H1 (cell line): Measurements from ENCODE around the gene ADD2.

Source experiments
- CREB1 ChIP-seq: IDR thresholded peaks from 2 replicates; pipeline ENCODE4 v1.6.1; 2012; ENCODE audit warnings: inconsistent platforms
- CTCF ChIP-seq, 3 experiments: IDR thresholded peaks; 1 replicate in 2 of 3; 2 replicates in 1 of 3; pipeline versions ENCODE4 v1.5.1 to v1.6.1; 2011; ENCODE audit warnings: low read length in 3 of 3, mild to moderate bottlenecking in 3 of 3, inconsistent platforms in 2 of 3, low read depth in 1 of 3, moderate library complexity in 1 of 3; ENCODE audit not compliant: insufficient read depth in 1 of 3; ENCODE audit errors: control extremely low read depth in 1 of 3
- EGR1 ChIP-seq: IDR thresholded peaks from 2 replicates; pipeline ENCODE4 v1.6.1; 2011; ENCODE audit warnings: low read depth, low read length, borderline replicate concordance
- SIRT6 ChIP-seq: IDR thresholded peaks from one replicate; pipeline ENCODE4 v1.7.1; 2012; ENCODE audit warnings: low read length, inconsistent platforms
- SIX5 ChIP-seq: IDR thresholded peaks from 2 replicates; pipeline ENCODE4 v1.6.1; 2011; ENCODE audit warnings: mild to moderate bottlenecking, low read depth, low read length

- TF ChIP-seq CTCF (IDR thresholded peaks at IDR 0.05; ENCODE audit: control extremely low read depth in 1 of 3, insufficient read depth in 1 of 3, low read depth in 1 of 3, low read length in 3 of 3), result no peak
- no peak for TF ChIP-seq CREB1
- no peak for TF ChIP-seq EGR1
- no peak for TF ChIP-seq SIRT6
- no peak for TF ChIP-seq SIX5
Measured at GRCh38 chr2:70796262-70796661, 28.3 kb upstream of the ADD2 start.
